Measurements from ENCODE around the gene SPTBN2. TPM values are rescaled to one million over a fixed set of nuclear protein-coding genes. Genes with fewer than 3 reads are reported as not detected.

Gene SPTBN2
- total RNA-seq, 1 experiment from 2014 or later: 51.0 TPM

GRCh38 chr11:66767666-66768065 lies 38.6 kb upstream of the SPTBN2 start:
- Histone ChIP-seq H3K79me2 (ENCODE audit: low read depth) (no peaks in the 10 kb centered on the region), H3F3A (ENCODE audit: insufficient read depth, low read depth) (no peaks in the 10 kb centered on the region), H3K9me3 (ENCODE audit: insufficient read depth, low read depth) (no peaks in the 10 kb centered on the region), H3K27ac (no peak overlapping the region), H3K27me3 (ENCODE audit: insufficient read depth, low read depth) (no peaks in the 10 kb centered on the region), H3K4me1 (replicated peaks; ENCODE audit: insufficient read depth) (no peaks in the 10 kb centered on the region), H3K4me3 (no peak overlapping the region), H3K36me3 (ENCODE audit: low read depth) (no peaks in the 10 kb centered on the region), H2AFZ (no peak overlapping the region), H3K9me2 (ENCODE audit: insufficient read depth) (no peaks in the 10 kb centered on the region), H3K4me2 (no peak overlapping the region), H4K20me1 (ENCODE audit: insufficient read depth) (no peaks in the 10 kb centered on the region)
- TF ChIP-seq EZH2 (IDR thresholded peaks at IDR 0.05; ENCODE audit: low read depth): no peak
- TF ChIP-seq, protein P1, sequence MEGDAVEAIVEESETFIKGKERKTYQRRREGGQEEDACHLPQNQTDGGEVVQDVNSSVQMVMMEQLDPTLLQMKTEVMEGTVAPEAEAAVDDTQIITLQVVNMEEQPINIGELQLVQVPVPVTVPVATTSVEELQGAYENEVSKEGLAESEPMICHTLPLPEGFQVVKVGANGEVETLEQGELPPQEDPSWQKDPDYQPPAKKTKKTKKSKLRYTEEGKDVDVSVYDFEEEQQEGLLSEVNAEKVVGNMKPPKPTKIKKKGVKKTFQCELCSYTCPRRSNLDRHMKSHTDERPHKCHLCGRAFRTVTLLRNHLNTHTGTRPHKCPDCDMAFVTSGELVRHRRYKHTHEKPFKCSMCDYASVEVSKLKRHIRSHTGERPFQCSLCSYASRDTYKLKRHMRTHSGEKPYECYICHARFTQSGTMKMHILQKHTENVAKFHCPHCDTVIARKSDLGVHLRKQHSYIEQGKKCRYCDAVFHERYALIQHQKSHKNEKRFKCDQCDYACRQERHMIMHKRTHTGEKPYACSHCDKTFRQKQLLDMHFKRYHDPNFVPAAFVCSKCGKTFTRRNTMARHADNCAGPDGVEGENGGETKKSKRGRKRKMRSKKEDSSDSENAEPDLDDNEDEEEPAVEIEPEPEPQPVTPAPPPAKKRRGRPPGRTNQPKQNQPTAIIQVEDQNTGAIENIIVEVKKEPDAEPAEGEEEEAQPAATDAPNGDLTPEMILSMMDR (conservative IDR thresholded peaks at IDR 0.05): no peak
- ChIA-PET POLR2A (ENCODE audit: unreplicated experiment) (interaction anchor here (0.7 kb wide), 1 partner anchor 207 kb away, joined by 3 read pairs; no protein-coding TSS in a partner anchor), CTCF (no interaction called here)
- DNase-seq: no peak
- BruUV-seq (replicated peaks): no TSS peak
- intact Hi-C loops (cut with micrococcal nuclease; ENCODE audit: unreplicated experiment): no loop called here

- no peaks in the 10 kb centered on the region for H3K9me2 ChIP-seq (ENCODE audit: insufficient read depth)
- H3K9me3 ChIP-seq (ENCODE audit: insufficient read depth, low read depth): no peaks in the 10 kb centered on the region
- H3K4me1 ChIP-seq (replicated peaks; ENCODE audit: insufficient read depth): no peaks in the 10 kb centered on the region
- no peak overlapping the region for H3K4me3 ChIP-seq
- CTCF ChIA-PET: interaction anchor here (0.6 kb wide), 1 partner anchor 275 kb away, joined by 6 read pairs; no protein-coding TSS in a partner anchor
- no peaks in the 10 kb centered on the region for H4K20me1 ChIP-seq (ENCODE audit: insufficient read depth)
- no peaks in the 10 kb centered on the region for H3F3A ChIP-seq (ENCODE audit: insufficient read depth, low read depth)
- no peak overlapping the region for H3K4me2 ChIP-seq
- DNase-seq: no peak
- no peak overlapping the region for H3K27ac ChIP-seq
- no peaks in the 10 kb centered on the region for H3K79me2 ChIP-seq (ENCODE audit: low read depth)
- H3K36me3 ChIP-seq (ENCODE audit: low read depth): no peaks in the 10 kb centered on the region
- H3K27me3 ChIP-seq (ENCODE audit: insufficient read depth, low read depth): no peaks in the 10 kb centered on the region
- intact Hi-C loops (cut with micrococcal nuclease; ENCODE audit: unreplicated experiment): no loop called here
- no TSS peak for BruUV-seq (replicated peaks)
- POLR2A ChIA-PET (ENCODE audit: unreplicated experiment): interaction anchor here (0.6 kb wide), 1 partner anchor 151 kb away, joined by 3 read pairs; no protein-coding TSS in a partner anchor
- no peak for TF ChIP-seq EZH2 (IDR thresholded peaks at IDR 0.05; ENCODE audit: low read depth)
- TF ChIP-seq, protein P1 (conservative IDR thresholded peaks at IDR 0.05): no peak
- no peak overlapping the region for H2AFZ ChIP-seq
Measured at GRCh38 chr11:66766681-66767080, 37.7 kb upstream of the SPTBN2 start.

- H3K4me2 ChIP-seq: no peak overlapping the region
- H3K79me2 ChIP-seq (ENCODE audit: low read depth): no peaks in the 10 kb centered on the region
- H3K4me1 ChIP-seq (replicated peaks; ENCODE audit: insufficient read depth): no peaks in the 10 kb centered on the region
- TF ChIP-seq, protein P1 (conservative IDR thresholded peaks at IDR 0.05): no peak
- TF ChIP-seq EZH2 (IDR thresholded peaks at IDR 0.05; ENCODE audit: low read depth): no peak
- DNase-seq: no peak
- POLR2A ChIA-PET (ENCODE audit: unreplicated experiment): no interaction called here
- no peak overlapping the region for H2AFZ ChIP-seq
- BruUV-seq (replicated peaks): no TSS peak
- no peaks in the 10 kb centered on the region for H3K27me3 ChIP-seq (ENCODE audit: insufficient read depth, low read depth)
- H3F3A ChIP-seq (ENCODE audit: insufficient read depth, low read depth): 0 out of 2 replicates have a peak, but pooled peaks cover 4% of the 10 kb centered on the region
- intact Hi-C loops (cut with micrococcal nuclease; ENCODE audit: unreplicated experiment): no loop called here
- no peaks in the 10 kb centered on the region for H4K20me1 ChIP-seq (ENCODE audit: insufficient read depth)
- no peaks in the 10 kb centered on the region for H3K9me3 ChIP-seq (ENCODE audit: insufficient read depth, low read depth)
- no peak overlapping the region for H3K27ac ChIP-seq
- H3K9me2 ChIP-seq (ENCODE audit: insufficient read depth): no peaks in the 10 kb centered on the region
- H3K4me3 ChIP-seq: no peak overlapping the region
- no peaks in the 10 kb centered on the region for H3K36me3 ChIP-seq (ENCODE audit: low read depth)
- CTCF ChIA-PET: no interaction called here
Measured at GRCh38 chr11:66762088-66762487, 33.1 kb upstream of the SPTBN2 start.

All from PC-9 (cell line).